HG03175 (cell line): ENCODE measurements around the gene SH3BGRL3.
"Not testable (repeated sequence)": the region's sequence is repeated elsewhere in the genome, so short reads cannot be mapped to it uniquely, and the experiment has no call there.

ENCODE experiments used
- ATAC-seq: cut with Tn5 transposase; IDR thresholded peaks from one replicate; pipeline ENCODE4 v1.9.1; 2021; ENCODE audit warnings: mild to moderate bottlenecking, moderate library complexity; ENCODE audit not compliant: unreplicated experiment

SH3BGRL3 gene

DNA sequence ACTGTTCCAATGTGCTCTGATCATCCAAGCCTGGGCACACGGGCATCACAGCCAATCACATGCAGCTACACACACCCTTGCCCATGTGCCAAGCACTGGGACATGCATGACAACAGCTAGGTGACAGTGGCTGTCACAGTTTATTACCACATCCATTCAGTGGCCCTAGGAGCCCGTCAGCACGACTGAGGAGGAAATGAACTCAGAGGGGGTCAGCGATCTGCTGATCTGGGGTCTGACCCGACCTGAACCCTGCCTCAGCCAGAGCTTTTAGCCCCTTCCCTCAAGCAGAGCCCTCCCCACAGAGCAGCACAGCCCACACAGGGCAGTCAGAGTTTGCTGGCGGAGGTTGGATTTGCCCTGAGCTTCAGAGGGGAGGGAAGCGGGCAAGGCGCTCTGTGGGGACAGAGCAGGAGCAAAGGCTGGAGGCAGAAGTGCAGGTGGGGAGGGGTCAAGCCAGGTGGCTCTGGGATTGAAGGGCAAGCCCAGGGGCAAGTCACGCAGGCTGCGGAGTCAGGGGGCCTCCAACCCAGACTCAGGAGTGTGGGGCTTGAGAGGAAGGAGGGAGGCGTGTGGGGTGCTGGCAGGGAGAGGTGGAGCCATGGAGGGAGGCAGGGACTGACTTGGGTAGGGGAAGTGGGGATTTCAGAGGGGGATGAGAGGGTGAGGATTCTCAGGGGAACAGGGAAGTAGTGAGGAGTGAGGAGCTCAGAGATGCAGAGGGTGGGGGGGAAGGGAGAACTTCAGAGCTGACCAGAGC, 10.4 kb downstream of the SH3BGRL3 start:
- no peak for ATAC-seq

GRCh38 chr1:26290882-26291261, 11.0 kb downstream of the SH3BGRL3 start:
- ATAC-seq: no peak

DNA sequence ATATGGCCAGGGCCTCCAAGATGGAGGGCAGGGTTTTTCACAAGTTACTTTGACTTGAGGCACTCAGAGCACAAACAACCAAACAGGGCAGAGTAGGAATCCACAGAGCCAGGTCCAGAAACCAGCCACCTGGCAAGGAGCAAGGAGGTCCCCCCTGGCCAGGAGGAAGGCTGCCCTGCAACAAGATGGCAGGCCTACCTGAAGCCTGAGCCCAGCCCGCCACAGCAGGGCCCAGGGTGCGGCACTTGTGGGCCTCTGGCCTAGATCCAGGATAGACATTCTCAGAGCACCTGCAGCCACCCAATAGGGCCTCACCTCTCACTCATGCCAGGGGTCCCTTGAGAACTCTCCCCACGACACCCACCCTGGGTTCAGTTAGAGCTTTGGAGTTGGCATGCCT, 11.5 kb downstream of the SH3BGRL3 start:
- no peak for ATAC-seq

- no peak for ATAC-seq
Measured at GRCh38 chr1:26291939-26292338, 12.1 kb downstream of the SH3BGRL3 start.

DNA sequence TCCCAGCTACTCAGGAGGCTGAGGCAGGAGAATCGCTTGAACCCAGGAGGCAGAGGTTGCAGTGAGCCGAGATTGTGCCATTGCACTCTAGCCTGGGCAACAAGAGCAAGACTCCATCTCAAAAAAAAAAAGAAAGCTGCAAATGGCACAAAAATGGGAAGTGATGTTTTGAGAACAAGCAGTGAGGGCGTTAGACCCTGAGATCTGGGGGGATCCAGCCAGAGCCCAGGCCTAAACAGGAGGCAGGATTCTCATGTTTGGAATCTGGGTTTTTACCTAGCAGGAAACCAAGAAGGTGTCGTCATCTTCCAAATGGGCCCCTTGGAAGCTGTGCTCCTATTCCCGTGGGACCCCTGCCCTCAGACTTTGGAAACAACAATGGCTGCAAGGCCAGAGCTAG, 12.8 kb downstream of the SH3BGRL3 start:
- not testable (repeated sequence) for ATAC-seq

DNA sequence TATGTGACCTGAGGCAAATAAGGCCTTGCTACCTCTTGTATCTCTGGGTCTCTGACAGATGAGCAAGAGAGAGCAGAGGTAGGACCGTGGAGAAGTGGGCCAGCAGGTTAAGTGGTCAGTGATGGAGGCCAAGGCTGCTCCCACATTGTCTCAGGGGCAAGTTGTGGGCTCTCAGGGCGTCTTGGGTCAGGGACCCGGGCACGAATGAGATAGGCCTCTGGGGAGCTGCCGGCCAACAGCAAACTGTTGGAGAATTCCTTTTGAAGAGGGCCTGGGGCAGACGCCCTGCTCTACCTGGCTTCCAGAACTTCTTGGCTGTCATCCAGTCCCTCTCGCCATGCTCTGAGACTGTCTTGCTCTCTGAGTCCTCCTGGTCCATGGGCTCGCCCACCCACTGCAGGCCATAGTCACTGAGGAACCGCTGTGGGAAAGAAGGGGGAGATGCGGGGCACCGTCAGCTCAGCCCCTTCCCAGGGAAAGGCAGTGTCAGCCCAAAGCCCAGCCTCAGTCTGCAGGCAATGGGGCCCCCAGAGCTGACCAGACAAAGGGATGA, 14.1 kb downstream of the SH3BGRL3 start:
- ATAC-seq: no peak

DNA sequence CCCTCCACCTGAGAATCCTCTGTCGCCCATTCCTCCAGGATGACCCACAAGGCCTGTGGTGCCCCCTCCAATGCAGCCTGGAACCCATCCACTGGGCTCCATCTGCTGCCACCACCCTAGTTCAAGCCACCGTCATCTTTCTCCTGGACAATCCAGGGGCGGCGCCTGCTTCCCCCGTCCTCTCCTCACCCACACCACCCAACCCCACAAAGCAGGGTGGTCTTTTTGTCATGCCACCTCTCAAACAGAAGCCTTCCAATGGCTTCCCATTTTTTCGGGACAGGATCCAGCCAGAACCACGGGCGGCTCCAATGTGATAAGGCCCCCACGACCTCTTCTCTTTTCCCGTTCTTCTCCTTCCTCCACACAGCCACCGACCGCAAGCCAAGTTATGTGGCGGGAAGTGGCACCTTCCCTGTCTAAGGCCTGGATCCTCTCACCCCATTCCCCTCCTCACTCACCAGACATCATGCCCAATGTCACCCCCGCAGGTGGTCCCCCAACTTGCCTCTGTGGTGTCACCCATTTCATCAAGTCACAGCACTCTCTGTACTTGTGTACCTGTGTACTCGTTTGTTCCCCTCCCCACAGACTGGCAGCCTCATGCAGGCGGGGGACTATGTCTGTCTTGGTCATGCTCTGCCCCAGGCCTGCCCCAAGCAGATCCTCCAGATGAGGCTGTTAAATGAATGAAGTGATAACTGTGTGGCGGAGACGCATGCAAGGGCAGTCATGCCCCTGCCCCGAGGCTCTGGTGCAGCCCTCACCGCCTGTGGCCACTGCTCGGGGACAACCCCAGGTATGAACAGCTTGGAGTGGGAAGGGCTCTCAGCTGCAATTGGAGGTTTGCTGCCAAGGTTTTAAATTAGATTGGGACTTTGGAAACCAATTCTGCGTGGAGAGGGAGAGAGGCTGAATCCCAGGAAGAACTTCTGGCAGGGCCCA, 15.6 kb downstream of the SH3BGRL3 start:
- ATAC-seq: no peak

DNA sequence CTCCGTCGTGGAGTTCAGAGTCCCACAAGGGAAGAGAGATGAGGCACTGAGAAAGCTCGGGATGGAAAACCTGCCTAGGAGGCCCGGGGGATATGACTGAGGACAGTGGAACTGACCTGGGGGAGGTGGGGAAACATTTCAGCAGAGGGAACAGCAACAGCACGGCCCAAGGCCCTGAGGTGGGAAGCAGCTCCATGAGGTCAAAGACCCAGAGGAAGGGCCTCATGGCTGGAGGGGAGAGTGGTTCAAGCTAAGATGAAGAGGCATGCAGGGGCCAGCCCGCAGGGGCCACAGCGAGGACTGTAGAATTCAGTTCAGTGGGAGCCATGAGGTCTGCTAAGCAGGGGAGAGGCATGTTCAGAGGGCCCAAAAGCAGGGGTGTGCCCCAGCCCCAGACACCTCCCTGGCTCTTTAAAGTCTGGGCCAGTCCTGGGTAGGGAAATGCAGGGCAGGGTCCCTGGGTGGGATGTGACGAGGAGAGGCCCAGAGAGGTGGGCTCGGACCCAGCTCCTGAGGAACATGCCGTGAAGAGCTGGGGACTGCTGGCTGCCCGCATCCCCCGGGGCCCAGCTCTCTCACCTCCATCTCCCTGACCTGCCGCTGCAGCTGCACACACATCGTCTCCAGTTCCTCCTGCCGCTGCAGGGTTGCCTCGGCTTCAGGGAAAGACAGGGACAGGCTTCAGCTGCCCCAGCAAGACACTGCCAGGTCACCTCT, 16.6 kb downstream of the SH3BGRL3 start:
- no peak for ATAC-seq

GRCh38 chr1:26297057-26297790, 17.3 kb downstream of the SH3BGRL3 start:
- no peak for ATAC-seq

- no peak for ATAC-seq
Measured at GRCh38 chr1:26297791-26298124, 17.9 kb downstream of the SH3BGRL3 start.

DNA sequence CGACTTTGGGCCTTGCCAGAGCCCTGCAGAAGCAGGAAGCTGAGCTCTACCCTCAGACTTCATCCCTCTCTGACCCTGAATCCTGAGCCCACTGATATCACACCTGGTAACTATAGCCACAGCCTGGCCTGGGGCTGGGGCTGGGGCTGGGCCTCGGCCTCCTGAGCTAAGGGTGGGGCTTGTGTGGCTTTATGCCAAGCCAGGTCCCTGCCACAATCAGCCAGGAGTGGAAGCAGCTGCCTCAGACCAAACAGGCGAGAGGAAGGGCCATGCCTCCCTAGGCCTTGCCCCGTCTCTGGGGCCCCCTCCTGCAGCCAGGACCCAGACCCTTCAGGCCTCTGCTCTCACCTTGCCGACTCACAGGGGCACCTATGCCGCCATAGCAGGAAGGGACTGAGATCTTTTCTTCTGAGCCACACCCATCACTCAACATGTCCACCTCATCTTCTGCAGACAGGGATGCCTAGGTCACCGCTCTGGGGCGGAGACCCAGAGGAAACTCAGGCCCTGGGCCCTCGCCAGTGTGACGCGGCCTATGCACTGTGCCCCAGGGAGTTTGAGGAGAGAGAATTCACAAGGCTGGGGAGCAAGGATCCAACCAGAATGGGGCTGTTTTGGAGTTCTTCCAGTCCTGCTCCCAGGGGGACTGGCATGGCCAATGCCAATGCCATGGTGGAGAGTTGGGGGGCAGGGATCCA, 20.8 kb downstream of the SH3BGRL3 start:
- ATAC-seq: no peak

GRCh38 chr1:26302733-26303405, 23.0 kb downstream of the SH3BGRL3 start:
- ATAC-seq: no peak

DNA sequence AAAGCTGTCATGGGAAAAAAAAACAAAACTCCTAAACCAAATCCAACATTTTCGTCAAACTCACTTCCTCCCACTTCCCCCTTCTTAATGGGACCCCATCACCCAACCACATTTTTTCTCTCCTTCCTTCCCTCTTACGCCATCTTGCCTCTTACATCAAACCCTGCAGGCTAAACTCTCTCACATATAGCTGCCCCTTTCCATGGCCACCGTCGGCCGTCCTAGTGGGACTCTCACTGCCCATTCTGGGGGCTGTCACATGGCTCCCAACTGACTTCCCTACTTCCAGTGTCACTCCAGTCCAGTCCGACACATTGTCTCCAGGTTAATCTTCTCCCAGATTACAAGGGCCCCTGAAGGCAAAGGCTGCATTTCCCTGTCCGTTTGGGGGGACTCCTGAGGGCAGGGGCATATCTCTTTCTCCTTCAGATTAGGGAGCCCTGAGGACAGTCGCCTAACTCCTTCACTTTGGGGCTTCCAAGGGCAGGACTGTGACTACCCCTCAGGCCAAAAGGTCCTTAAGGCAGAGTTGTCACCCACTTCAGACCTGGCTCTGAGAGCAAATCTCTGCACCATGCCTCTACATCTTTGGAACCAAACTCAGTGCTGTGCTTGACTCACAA, 25.9 kb downstream of the SH3BGRL3 start:
- ATAC-seq: peak; percentile 8

GRCh38 chr1:26306290-26307229, 26.7 kb downstream of the SH3BGRL3 start, which contains the start of gene UBXN11:
Gene UBXN11 (minus strand): TSS chr1:26306636. CDS start chr1:26302883, 3,753 bp downstream.
- peak; percentile 99 for ATAC-seq

- ATAC-seq: no peak
Measured at GRCh38 chr1:26307363-26307781, 27.5 kb downstream of the SH3BGRL3 start.

DNA sequence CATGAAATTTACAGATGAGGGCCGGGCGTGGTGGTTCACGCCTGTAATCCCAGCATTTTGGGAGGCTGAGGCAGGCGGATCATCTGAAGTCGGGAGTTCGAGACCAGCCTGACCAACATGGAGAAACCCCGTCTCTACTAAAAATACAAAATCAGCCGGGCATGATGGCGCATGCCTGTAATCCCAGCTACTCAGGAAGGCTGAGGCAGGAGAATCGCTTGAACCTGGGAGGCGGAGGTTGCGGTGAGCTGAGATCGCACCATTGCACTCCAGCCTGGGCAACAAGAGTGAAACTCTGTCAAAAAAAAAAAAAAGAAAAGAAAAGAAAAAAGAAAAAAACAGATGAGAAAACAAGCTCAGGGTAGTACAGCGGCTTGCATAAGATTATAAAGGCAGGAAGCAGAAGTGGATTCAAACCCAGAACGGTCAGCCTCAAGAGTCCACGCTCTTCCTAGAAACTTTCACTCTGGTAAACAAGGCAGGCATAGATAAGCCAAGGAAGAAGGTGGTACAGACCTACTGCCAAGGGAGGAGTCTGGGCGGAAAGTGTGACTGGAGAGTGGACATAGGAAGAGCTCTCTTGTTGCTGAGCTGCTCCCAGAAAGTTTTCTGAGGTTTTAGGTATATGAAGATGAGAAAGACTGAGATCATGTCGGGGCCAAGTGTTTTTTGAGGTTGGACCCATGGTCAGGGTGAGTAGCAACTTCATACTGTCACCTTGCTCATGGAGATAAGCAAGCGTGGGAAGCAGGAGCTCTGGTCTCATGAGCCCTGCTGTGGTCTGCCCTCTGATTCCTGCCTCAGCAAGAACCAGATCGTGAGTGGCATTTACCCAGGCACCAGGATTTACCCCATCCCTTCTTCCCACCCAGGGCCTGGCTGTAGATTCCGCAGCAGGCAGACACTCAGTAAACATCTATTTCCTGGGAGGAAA, 28.3 kb downstream of the SH3BGRL3 start:
- not testable (repeated sequence) for ATAC-seq

- ATAC-seq: no peak
Measured at GRCh38 chr1:26314501-26314900, 34.6 kb downstream of the SH3BGRL3 start.
